Stimulated activated memory B cell treated with anti-CD40 and anti-IgM and Interleukin-4, amounts not matched to agents 10 μg/mL and 1 μg/mL and 100 μg/mL, for 72 hours (primary cell): ENCODE results near the gene TOP2A.

Experiments used
- ATAC-seq: fragments of 150-1000 bp; cut with Tn5 transposase; 2 replicates; pipeline ENCODE4 v1.10.0; 2021
- H3K27ac Mint-ChIP-seq: one replicate; pipeline ENCODE4 v1.8.0; 2022; ENCODE audit warnings: mild to moderate bottlenecking, mixed read lengths
- H3K27me3 Mint-ChIP-seq: one replicate; pipeline ENCODE4 v1.8.0; 2022; ENCODE audit warnings: mixed read lengths
- H3K36me3 Mint-ChIP-seq: one replicate; pipeline ENCODE4 v1.8.0; 2022; ENCODE audit warnings: mixed read lengths
- H3K4me1 Mint-ChIP-seq: one replicate; pipeline ENCODE4 v1.8.0; 2022; ENCODE audit warnings: mixed read lengths
- H3K4me3 Mint-ChIP-seq: one replicate; pipeline ENCODE4 v1.8.0; 2022; ENCODE audit warnings: mild to moderate bottlenecking, moderate library complexity, mixed read lengths
- H3K9me3 Mint-ChIP-seq: one replicate; pipeline ENCODE4 v1.8.0; 2022; ENCODE audit warnings: mixed read lengths

The TOP2A gene

DNA sequence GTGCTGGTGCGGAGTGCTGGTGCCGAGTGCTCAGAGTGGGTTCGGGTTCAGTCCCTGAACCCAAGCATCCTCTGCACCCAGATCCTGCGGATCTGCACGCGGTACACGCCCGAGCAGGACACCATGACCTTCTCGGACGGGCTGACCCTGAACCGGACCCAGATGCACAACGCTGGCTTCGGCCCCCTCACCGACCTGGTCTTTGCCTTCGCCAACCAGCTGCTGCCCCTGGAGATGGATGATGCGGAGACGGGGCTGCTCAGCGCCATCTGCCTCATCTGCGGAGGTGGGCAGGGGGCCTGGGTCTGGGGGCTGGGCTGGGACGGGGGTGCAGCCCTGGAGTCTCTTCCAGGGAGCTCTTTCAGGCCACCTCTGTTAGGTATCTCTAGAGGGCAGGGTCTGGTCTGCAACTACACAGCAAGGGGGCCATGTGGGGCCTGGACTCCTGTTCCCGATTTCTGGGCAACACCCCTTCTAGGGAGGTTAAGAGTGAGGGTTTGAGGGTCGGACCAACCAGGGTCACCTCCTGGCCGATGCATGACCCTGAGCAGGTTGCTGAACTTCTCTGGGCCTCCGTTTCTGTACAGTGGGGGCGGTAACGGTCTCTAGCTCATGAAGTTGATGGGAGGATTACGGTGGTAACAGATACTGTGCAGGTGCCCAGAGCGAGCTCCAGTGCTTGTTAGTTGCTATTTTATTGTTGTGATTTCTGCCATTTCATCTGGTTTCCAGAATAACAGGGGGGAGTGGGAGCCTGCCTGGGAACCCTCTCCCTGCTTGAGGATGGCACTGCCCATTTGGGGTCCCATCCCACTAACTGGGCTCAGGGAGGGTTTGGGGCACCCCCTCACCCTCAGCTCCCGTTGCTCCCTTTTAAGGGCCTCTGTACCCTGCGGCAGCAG, 63.2 kb downstream of the TOP2A start:
- peaks cover 56% of the 10 kb centered on the region for H3K4me1 Mint-ChIP-seq
- H3K27me3 Mint-ChIP-seq, result no peaks in the 10 kb centered on the region
- H3K9me3 Mint-ChIP-seq, result no peaks in the 10 kb centered on the region
- peaks cover 40% of the 10 kb centered on the region for H3K36me3 Mint-ChIP-seq
- H3K27ac Mint-ChIP-seq, result peak overlapping the region; percentile 40
- ATAC-seq, result no peak
- H3K4me3 Mint-ChIP-seq, result no peak overlapping the region

DNA sequence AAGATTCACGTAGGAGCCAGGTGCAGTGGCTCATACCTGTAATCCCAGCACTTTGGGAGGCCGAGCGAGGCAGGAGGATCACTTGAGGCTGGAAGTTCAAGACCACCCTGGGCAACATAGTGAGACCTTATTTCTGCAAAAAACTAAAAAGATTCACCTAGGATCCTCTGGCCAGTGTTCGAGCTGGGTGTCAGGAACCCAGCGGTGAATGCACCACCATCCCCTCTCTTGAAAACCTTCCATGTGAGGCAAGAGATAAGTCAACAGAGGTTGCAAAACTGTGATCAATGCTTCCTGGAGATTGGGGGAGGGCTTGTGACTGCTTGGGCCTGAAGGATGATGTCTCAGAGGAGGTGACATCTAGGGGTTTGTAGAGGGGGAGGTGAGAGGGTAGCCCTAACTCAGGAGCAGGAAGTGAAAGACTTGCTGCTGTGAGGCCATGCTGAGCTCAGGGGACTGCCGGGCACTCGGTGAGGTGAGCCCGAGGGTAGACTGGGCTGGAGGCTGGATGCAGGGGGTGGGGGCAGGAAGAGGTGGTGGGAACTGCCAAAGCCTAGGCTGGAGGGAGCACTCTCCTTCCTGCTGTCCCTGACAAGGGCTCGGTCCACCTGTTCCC, 64.8 kb downstream of the TOP2A start:
- H3K4me3 Mint-ChIP-seq, result peak overlapping the region; percentile 10
- H3K27ac Mint-ChIP-seq, result peak overlapping the region; percentile 59
- peaks cover 62% of the 10 kb centered on the region for H3K4me1 Mint-ChIP-seq
- H3K27me3 Mint-ChIP-seq, result no peaks in the 10 kb centered on the region
- H3K9me3 Mint-ChIP-seq, result no peaks in the 10 kb centered on the region
- H3K36me3 Mint-ChIP-seq, result peaks cover 51% of the 10 kb centered on the region
- ATAC-seq, result peak; percentile 44

DNA sequence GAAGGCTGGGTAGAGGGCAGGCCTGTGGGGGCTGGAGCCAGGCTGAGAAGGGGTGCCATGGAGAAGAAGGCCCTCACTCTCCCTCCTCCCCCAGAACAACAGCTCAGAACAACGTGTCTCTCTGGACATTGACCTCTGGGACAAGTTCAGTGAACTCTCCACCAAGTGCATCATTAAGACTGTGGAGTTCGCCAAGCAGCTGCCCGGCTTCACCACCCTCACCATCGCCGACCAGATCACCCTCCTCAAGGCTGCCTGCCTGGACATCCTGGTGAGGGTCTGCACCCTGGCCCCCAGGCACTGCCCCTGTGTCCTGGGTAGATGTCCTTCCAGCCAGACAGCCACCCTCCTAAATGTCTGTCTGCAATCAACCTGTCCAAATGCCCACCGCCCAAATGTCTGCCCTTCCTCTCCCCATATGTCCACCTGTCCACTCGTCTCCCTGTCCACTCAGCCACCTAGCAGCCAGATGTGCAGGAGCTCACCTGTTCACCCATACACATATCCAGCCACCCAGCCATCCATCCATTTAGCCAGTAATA, 65.4 kb downstream of the TOP2A start:
- Mint-ChIP-seq H3K27ac (peak overlapping the region; percentile 59), H3K4me1 (peaks cover 68% of the 10 kb centered on the region), H3K4me3 (no peak overlapping the region), H3K36me3 (peaks cover 51% of the 10 kb centered on the region), H3K9me3 (no peaks in the 10 kb centered on the region), H3K27me3 (no peaks in the 10 kb centered on the region)
- ATAC-seq, result no peak

DNA sequence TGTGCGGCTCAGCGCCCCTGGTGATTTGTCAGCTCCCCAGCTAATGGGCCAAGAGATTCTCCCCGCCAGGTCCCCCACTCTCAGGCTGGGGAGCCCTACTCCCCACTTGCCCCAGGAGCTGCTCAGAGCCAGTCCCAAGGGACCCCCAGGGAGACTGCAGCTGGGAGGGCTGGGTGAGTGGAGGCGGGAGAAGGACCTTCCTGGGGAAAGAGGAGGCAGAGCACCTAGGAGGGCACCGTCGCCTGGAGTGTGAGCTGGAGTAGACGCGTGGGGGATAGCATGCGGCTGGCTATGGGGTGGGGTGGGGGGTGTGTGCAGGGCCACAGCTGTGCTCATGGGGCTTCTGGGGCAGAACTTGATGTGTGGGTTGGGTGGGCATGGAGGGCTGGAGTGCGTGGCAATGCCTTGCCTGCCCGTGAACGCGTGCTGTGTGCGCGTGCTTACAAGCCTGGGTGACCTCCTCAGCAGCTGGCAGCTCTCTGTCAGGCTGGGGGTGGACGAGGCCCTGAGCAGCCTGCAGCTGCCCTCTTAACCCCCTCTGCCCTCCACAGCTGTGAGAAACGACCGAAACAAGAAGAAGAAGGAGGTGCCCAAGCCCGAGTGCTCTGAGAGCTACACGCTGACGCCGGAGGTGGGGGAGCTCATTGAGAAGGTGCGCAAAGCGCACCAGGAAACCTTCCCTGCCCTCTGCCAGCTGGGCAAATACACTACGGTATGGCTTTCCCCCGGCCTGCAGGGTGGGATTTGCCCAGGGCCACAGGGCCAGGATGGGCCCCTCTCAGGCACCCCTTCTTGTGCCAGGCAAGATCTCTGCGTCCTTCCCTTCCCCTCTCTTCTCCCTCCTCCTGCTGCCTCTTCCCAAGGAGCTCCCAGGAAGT, 66.1 kb downstream of the TOP2A start:
- peaks cover 51% of the 10 kb centered on the region for H3K36me3 Mint-ChIP-seq
- H3K9me3 Mint-ChIP-seq, result no peaks in the 10 kb centered on the region
- no peak for ATAC-seq
- H3K4me3 Mint-ChIP-seq, result no peak overlapping the region
- H3K27ac Mint-ChIP-seq, result peak overlapping the region; percentile 59
- H3K4me1 Mint-ChIP-seq, result peaks cover 75% of the 10 kb centered on the region
- no peaks in the 10 kb centered on the region for H3K27me3 Mint-ChIP-seq

DNA sequence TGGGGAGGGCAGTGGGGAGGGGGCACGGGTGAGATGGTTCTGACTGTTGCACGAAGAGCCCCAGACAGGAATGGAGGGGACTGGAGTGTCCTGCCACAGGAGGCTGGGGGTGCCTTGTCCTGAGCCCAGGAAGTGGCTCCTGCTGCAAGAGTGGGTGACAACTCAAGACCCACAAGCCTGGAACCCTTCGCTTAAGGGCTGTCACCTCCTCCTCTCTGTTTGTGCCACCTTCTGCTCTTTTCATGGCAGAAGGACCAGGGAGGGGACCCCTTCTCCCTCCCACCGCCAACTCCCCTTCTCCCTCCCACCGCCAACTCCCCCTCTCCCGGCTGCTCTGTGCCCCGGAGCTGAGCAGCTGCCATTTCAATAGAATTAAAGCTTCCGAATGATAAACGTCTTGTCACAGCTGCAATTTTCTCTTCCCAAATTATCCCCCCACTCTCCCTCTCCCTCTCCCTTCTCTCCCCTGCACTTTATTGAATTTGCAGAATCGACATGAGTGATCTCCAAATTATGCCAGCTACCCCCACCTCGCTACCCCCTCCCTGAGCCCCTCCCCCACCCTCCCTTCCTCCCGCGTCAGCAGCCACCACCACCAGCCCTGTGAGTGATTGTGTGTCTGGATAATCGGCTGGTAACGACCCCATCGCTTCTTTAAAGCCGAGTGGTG, 66.9 kb downstream of the TOP2A start:
- Mint-ChIP-seq H3K36me3 (peaks cover 51% of the 10 kb centered on the region), H3K4me3 (no peak overlapping the region), H3K9me3 (no peaks in the 10 kb centered on the region), H3K4me1 (peaks cover 82% of the 10 kb centered on the region), H3K27me3 (no peaks in the 10 kb centered on the region), H3K27ac (peak overlapping the region; percentile 59)
- ATAC-seq, result no peak

DNA sequence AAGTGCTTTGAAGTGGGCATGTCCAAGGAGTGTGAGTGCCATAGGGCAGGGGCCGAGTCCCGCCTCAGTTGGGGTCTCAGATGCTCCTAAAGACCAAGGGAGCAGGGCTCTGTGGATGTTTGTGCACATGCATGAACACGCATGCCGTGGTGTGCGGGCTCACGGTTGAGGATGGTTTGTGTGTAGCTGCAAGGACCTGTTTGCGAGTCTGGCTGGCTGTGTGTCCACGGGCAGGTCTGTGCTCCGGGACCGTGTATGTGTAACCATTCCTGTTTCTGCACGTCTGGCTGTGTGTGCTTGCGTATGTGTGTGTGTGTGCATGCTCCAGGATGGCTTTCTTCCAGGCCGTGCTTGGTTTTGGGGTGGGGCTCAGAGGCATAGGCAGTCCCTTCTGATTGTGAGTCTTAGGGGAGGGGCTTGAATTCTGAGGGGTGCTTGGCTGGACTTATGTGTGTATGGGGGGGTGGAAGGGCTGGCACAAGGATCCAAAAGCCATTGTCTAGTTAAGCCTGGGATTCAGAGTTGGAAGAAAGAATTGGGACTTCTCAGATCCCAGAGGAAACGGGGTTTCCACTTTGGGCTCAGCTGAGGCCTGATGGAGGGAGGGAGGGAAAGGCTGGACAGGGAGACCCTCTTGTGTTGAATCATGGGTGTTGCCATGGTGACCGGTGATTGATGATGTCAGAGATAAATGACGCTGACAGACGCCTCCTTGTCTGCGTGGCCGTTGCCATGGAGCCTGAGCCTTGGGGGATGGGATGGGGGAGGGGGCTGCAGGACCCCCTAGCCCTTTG, 67.6 kb downstream of the TOP2A start:
- Mint-ChIP-seq H3K27ac (no peak overlapping the region), H3K4me1 (peaks cover 85% of the 10 kb centered on the region), H3K27me3 (no peaks in the 10 kb centered on the region), H3K9me3 (no peaks in the 10 kb centered on the region), H3K36me3 (peaks cover 45% of the 10 kb centered on the region), H3K4me3 (no peak overlapping the region)
- ATAC-seq, result no peak

DNA sequence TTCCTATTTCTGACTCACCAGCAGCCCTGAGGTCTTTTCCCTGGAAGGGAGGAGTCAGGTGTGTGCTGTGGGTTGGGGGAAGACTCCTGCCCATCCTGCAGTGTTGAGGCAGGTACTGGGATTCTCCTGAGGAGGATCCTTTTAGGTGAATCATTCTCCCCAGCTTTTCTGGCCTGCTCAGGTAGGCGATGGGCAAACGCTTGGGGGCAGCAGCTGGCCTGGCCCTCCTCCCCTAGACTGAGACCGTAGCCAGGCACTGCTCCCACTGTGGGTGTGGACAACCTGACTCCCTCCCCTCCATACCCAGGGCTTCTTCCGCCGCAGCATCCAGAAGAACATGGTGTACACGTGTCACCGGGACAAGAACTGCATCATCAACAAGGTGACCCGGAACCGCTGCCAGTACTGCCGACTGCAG, 68.2 kb downstream of the TOP2A start:
- no peak for ATAC-seq
- H3K27me3 Mint-ChIP-seq, result no peaks in the 10 kb centered on the region
- H3K9me3 Mint-ChIP-seq, result no peaks in the 10 kb centered on the region
- peaks cover 44% of the 10 kb centered on the region for H3K36me3 Mint-ChIP-seq
- peak overlapping the region; percentile 44 for H3K27ac Mint-ChIP-seq
- no peak overlapping the region for H3K4me3 Mint-ChIP-seq
- peaks cover 85% of the 10 kb centered on the region for H3K4me1 Mint-ChIP-seq

DNA sequence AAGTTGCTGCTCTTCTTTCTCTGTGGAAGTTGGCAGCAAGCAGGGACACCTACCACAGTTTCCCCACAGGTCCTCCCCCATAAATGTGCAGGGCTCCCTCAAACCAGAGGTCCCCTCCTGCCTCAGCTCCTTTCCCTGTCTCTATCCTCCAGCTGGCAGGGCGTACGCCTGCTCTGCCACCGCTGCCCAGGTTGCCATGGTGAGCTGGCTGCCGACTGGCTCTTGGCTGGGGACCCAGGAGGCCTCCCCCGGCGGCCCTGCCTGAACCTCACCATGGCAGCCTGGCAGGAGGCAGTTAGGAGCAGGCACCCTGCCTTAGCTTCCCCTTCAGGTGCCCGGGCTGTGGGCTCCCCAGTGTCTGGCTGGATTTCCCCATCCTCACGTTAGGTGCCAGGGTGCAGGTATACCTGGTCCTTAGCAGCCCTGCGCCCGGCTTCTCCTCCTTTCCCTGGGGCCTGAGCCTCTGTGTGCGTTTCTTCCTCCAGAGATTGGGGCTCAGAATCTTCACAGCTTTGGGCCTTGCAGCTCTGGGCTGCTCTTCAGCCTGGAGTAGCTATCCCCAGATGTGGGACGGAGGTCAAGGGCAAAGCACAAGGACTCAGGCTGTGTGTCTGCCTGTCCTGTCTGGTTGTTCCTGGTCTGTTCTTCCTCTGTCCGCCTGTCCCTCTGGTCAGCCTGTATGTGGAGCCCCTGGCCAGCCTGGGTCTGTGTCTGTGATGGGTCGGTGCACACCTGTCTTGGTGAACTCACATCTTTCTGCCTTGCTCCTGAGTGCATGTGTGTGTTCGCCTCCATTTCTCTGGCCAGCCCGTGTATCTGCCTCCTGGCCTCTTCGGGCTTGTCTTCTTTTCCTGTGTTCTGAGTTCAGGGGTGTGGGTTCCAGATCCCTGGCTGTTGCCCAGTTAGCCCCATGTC, 68.9 kb downstream of the TOP2A start:
- Mint-ChIP-seq H3K36me3 (peaks cover 44% of the 10 kb centered on the region), H3K4me1 (peaks cover 86% of the 10 kb centered on the region), H3K27ac (peak overlapping the region; percentile 44)

DNA sequence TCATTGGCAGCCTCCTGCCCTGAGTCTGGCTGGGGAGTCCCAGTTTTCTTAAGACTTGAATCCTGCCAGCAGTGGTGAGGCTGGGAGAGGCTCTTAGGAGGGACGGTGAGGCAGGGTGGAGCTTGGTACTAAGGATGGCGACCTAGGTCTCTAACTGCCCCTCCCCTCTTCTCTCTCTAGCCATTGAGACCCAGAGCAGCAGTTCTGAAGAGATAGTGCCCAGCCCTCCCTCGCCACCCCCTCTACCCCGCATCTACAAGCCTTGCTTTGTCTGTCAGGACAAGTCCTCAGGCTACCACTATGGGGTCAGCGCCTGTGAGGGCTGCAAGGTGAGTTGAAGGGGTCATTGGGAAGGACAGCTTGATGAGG, 69.6 kb downstream of the TOP2A start:
- H3K27ac Mint-ChIP-seq, result peak overlapping the region; percentile 44
- no peak overlapping the region for H3K4me3 Mint-ChIP-seq
- H3K9me3 Mint-ChIP-seq, result no peaks in the 10 kb centered on the region
- ATAC-seq, result no peak
- H3K27me3 Mint-ChIP-seq, result no peaks in the 10 kb centered on the region
- peaks cover 87% of the 10 kb centered on the region for H3K4me1 Mint-ChIP-seq
- peaks cover 44% of the 10 kb centered on the region for H3K36me3 Mint-ChIP-seq

More for the DNA sequence above, 68.9 kb downstream of the TOP2A start:
- Mint-ChIP-seq H3K27me3 (no peaks in the 10 kb centered on the region), H3K9me3 (no peaks in the 10 kb centered on the region), H3K4me3 (no peak overlapping the region)
- ATAC-seq, result no peak

DNA sequence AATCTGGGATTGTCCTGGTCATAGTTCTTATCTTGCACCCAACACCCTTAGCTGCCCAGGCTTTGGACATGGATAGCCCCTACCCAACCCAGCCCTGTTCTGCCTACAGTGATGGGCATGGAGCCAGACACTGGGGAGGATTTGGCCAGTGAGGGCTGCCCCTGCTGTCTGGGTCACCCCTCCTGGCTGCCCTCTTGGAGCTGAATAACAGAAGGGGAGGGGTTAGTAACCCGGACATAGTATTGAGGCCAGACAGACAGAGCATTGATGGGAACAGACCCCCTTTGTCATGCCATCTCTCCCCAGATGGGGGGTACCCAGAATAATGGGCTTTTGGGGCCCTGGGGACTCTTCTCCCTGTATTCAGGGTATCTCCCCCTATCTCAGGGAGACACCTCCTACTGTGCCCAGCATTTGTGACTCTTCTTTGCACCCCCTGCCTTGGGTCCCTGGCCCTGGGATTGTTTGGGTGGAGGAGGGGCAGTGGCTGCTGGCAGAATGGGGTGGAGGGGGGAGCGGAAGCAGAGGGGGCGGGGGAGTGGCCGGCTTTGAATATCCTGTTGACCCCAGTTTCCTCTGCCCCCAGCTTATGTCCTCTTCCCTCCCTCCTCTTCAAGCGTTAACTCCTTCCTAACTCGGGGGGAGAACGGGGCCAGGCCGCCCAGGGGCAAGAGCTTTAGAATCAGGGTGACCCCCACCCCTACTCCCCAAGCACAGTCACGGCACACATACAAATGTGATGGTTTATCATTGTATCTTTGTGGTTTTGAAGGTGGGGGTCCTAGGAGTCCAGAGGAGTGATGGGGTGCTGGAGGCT, 70.2 kb downstream of the TOP2A start:
- Mint-ChIP-seq H3K9me3 (no peaks in the 10 kb centered on the region), H3K4me1 (peaks cover 87% of the 10 kb centered on the region), H3K4me3 (no peak overlapping the region), H3K27ac (peak overlapping the region; percentile 44), H3K36me3 (peaks cover 38% of the 10 kb centered on the region), H3K27me3 (no peaks in the 10 kb centered on the region)
- ATAC-seq, result no peak

DNA sequence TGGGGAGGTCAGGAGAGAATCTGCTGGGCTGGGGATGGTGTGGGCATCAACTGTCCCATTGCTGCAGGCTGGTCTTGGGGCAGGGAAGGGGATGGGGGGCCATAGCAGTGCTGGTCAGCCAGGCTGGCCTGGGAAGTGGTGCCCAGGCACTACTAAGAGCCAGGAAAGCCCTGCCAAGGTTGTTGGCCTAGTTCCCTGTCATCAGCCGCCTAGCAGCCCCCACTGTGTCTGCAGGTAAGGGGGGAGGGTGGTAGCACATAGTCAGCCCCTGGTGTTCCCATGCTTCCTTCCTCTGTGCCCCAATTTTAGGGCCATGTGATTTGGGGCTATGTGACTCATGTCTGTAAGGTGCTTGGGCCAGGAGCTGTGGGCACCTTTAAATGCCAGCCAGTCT, 70.9 kb downstream of the TOP2A start:
- no peak for ATAC-seq
- Mint-ChIP-seq H3K27me3 (no peaks in the 10 kb centered on the region), H3K4me1 (peaks cover 81% of the 10 kb centered on the region), H3K4me3 (no peak overlapping the region), H3K27ac (peak overlapping the region; percentile 44), H3K36me3 (peaks cover 30% of the 10 kb centered on the region), H3K9me3 (no peaks in the 10 kb centered on the region)

DNA sequence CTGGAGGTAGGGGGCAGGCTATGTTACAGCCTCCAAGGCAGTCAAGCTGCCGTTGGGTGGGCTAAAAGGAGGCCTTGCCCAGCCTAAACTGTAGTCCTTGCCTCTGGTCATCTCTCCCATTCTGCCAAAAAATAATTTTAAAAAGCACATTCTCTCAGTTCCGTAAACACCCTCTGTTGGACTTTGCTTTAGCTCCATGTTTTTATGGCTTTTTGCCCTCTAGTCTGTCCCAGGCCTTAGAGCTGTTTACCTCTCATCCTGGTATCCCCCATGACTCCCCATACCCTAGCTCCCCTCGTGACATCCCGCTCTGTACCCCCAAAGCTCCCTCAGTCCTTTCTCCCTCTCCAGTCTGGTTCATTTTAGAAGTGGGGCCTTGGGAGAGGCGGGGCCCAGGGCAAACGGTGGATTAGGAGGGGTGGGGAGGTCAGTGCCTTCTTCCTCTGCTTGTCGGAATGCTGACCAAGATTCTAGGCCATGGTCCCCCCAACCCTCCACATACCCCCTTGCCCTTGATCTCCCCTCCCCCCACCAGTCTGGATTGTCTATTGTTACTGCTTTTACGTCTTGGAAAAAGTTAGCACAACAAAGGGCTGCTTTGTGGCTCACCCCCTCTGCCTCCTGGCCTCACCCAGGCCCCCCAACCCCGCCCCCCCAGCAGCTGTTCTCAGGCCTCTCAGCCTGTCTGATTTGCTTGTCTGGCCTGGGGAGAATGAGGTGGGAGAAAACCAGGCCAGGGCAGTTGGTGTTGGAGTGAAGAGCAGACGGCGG, 71.5 kb downstream of the TOP2A start:
- H3K27ac Mint-ChIP-seq, result peak overlapping the region; percentile 44
- no peak for ATAC-seq
- no peaks in the 10 kb centered on the region for H3K27me3 Mint-ChIP-seq
- H3K4me3 Mint-ChIP-seq, result no peak overlapping the region
- no peaks in the 10 kb centered on the region for H3K9me3 Mint-ChIP-seq
- peaks cover 24% of the 10 kb centered on the region for H3K36me3 Mint-ChIP-seq
- H3K4me1 Mint-ChIP-seq, result peaks cover 77% of the 10 kb centered on the region
